HFF-Myc (cell line): ENCODE results near the gene LLCFC1.
A peak's percentile ranks its signal among the peaks of the same experiment; 100 is the strongest.

Experiments used
- DNase-seq: peaks from one replicate; pipeline ENCODE4 v3.0.0-alpha.2; 2011; ENCODE audit warnings: low read depth; ENCODE audit errors: extremely low read depth
- H3K4me3 ChIP-seq: replicated peaks from 2 replicates; pipeline ENCODE4 v1.5.1; 2011; ENCODE audit warnings: low read depth, mild to moderate bottlenecking, control low read depth, low read length
- CTCF ChIP-seq: IDR thresholded peaks from 2 replicates; pipeline ENCODE4 v1.5.1; 2012; ENCODE audit warnings: mild to moderate bottlenecking, low read depth, low read length, control low read depth; ENCODE audit errors: missing control alignments

LLCFC1 gene

GRCh38 chr7:142901426-142902259 lies 37.6 kb upstream of the LLCFC1 start:
- TF ChIP-seq CTCF, result no peak
- no peak for DNase-seq
- H3K4me3 ChIP-seq, result no peak overlapping the region

- H3K4me3 ChIP-seq, result no peak overlapping the region
- DNase-seq, result no peak
- TF ChIP-seq CTCF, result no peak
These were observed 35.2 kb upstream of the LLCFC1 start for GRCh38 chr7:142904128-142904527.

- no peak for TF ChIP-seq CTCF
- H3K4me3 ChIP-seq, result no peak overlapping the region
- DNase-seq, result no peak
These were observed 33.5 kb upstream of the LLCFC1 start for GRCh38 chr7:142905759-142906158.

GRCh38 chr7:142906643-142907042 lies 32.6 kb upstream of the LLCFC1 start:
- no peak for TF ChIP-seq CTCF
- no peak for DNase-seq
- H3K4me3 ChIP-seq, result no peak overlapping the region

GRCh38 chr7:142908290-142908689 lies 31.0 kb upstream of the LLCFC1 start:
- H3K4me3 ChIP-seq, result no peak overlapping the region
- no peak for TF ChIP-seq CTCF
- no peak for DNase-seq

GRCh38 chr7:142908921-142909890 lies 30.1 kb upstream of the LLCFC1 start:
- no peak for DNase-seq
- no peak overlapping the region for H3K4me3 ChIP-seq
- peak; percentile 14 for TF ChIP-seq CTCF
